Nephron (organoid): ENCODE measurements around the gene CLDN20.
"Not testable (repeated sequence)": the region's sequence is repeated elsewhere in the genome, so short reads cannot be mapped to it uniquely, and the experiment has no call there.

Experiments
- H3K27ac Mint-ChIP-seq, 3 experiments: 2 replicates each; pipeline ENCODE4 v1.8.0; 2020; ENCODE audit warnings: mixed read lengths in 3 of 3, mild to moderate bottlenecking in 2 of 3, moderate library complexity in 1 of 3
- H3K27me3 Mint-ChIP-seq: 2 replicates; pipeline ENCODE4 v1.8.0; 2021; ENCODE audit warnings: low read depth, mild to moderate bottlenecking, moderate library complexity, mixed read lengths
- H3K36me3 Mint-ChIP-seq: 2 replicates; pipeline ENCODE4 v1.8.0; 2020; ENCODE audit warnings: low read depth, mixed read lengths
- H3K4me1 Mint-ChIP-seq: 2 replicates; pipeline ENCODE4 v1.8.0; 2020; ENCODE audit warnings: mixed read lengths
- H3K4me3 Mint-ChIP-seq, 3 experiments: 2 replicates each; pipeline ENCODE4 v1.8.0; 2020; ENCODE audit warnings: mild to moderate bottlenecking in 3 of 3, mixed read lengths in 3 of 3, moderate library complexity in 2 of 3
- H3K9me3 Mint-ChIP-seq: 2 replicates; pipeline ENCODE4 v1.8.0; 2020; ENCODE audit warnings: mixed read lengths
- TF ChIP-seq, protein P1 (sequence below), 3 experiments: fragments of 200-600 bp; sonication (generic); IDR thresholded peaks; one replicate each; pipeline ENCODE4 v1.5.0; 2021; ENCODE audit warnings: antibody characterized with exemption in 3 of 3; ENCODE audit not compliant: unreplicated experiment in 3 of 3

The CLDN20 gene

DNA sequence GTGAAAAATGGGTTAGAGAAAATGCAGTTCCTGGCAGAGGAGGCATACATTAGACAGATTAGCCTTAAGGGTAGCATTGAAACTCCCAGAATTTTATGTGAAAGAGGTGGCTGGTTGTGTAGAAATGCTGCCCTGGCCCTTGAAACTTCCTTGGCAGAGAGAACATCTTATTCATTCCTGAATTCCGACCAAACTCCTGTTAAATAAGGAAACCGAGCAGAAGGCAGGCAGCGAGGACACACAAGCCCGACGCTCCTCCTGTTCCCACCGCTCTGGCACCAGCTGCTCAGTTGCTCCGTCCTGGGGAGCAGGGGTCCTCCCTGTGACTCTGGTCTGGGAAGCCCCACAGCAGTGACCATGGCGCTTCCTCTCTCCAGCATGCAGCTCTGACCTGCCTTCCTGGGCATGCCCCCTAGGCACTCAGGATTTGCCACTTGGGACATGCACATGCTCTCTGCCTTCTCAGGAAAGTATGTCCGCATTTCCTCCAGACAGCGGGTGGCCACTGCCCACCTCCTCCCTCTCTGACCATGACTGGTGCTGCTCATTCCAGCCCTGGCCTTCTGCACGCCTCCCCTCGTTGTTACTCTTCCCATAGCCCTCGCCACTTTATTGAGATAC, 35.2 kb upstream of the CLDN20 start:
- H3K36me3 Mint-ChIP-seq = peaks cover 12% of the 10 kb centered on the region
- H3K4me1 Mint-ChIP-seq = no peaks in the 10 kb centered on the region
- no peak overlapping the region for H3K27ac Mint-ChIP-seq
- H3K4me3 Mint-ChIP-seq = no peak overlapping the region
- H3K9me3 Mint-ChIP-seq = no peaks in the 10 kb centered on the region
- H3K27me3 Mint-ChIP-seq = peaks cover 7% of the 10 kb centered on the region
- TF ChIP-seq, protein P1, sequence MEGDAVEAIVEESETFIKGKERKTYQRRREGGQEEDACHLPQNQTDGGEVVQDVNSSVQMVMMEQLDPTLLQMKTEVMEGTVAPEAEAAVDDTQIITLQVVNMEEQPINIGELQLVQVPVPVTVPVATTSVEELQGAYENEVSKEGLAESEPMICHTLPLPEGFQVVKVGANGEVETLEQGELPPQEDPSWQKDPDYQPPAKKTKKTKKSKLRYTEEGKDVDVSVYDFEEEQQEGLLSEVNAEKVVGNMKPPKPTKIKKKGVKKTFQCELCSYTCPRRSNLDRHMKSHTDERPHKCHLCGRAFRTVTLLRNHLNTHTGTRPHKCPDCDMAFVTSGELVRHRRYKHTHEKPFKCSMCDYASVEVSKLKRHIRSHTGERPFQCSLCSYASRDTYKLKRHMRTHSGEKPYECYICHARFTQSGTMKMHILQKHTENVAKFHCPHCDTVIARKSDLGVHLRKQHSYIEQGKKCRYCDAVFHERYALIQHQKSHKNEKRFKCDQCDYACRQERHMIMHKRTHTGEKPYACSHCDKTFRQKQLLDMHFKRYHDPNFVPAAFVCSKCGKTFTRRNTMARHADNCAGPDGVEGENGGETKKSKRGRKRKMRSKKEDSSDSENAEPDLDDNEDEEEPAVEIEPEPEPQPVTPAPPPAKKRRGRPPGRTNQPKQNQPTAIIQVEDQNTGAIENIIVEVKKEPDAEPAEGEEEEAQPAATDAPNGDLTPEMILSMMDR (IDR thresholded peaks at IDR 0.05; ENCODE audit: unreplicated experiment in 3 of 3) = no peak

DNA sequence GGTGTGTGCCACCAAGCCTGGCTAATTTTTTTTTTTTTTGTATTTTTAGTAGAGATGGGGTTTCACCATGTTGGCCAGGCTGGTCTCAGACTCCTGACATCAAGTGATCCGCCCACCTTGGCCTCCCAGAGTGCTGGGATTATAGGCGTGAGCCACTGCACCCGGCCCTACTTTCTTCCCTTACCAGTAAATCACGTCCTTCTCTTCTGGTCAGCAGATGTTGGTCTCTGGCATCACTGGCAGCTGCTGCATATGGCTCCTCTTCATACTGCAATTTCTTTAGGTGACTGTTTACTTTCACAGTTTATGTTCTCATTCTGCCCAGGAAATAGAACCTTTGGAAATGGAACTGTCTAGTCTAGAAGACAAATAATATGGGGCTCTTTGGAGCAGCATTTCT, 32.8 kb upstream of the CLDN20 start:
- H3K36me3 Mint-ChIP-seq = peaks cover 12% of the 10 kb centered on the region
- not testable (repeated sequence) for H3K4me1 Mint-ChIP-seq, H3K9me3 Mint-ChIP-seq, H3K27me3 Mint-ChIP-seq, H3K27ac Mint-ChIP-seq, H3K4me3 Mint-ChIP-seq

DNA sequence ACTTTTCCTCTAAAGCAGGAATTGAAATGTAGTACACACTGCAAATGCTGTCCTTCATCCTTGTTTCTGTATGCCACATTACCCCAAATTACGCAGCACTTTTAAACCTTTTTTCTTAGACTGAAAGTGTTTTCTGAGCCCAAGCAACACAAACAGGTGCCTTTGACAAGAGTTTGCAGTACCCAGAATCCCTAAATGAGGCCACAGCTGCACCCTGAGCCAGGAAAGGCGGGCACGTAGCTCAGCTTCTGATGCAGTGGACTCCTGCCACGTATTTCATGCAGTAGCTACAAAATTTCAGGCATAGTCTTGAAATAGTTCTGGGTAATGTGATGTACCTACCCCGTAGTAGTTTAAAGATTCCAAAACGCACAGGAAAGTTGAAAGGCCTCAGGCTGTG, 31.0 kb upstream of the CLDN20 start:
- Mint-ChIP-seq H3K4me1 (peaks cover 6% of the 10 kb centered on the region), H3K4me3 (no peak overlapping the region), H3K27ac (no peak overlapping the region), H3K9me3 (peaks cover under 1% of the 10 kb centered on the region), H3K27me3 (peaks cover 5% of the 10 kb centered on the region), H3K36me3 (peaks cover 9% of the 10 kb centered on the region)
- TF ChIP-seq, protein P1 (IDR thresholded peaks at IDR 0.05; ENCODE audit: unreplicated experiment in 3 of 3) = no peak

DNA sequence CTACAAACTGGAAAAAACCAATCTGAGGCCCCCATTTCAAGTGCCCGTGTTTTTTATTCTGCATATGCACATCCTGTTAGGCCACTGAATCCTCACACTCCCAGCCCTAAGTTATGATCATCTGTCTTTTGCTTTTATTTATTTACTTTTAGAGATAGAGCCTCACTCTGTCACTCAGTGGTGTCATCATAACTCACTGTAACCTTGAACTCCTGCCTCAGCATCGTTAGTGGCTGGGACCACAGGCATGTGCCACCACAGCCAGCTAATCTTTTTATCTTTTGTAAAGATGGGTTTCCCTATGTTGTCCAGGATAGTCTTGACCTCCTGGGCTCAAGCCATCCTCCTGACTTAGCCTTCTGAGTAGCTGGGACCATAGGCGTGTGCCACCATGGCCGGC, 29.6 kb upstream of the CLDN20 start:
- no peak overlapping the region for H3K27ac Mint-ChIP-seq
- TF ChIP-seq, protein P1 (IDR thresholded peaks at IDR 0.05; ENCODE audit: unreplicated experiment in 3 of 3) = no peak
- H3K9me3 Mint-ChIP-seq = peaks cover 13% of the 10 kb centered on the region
- peaks cover 3% of the 10 kb centered on the region for H3K27me3 Mint-ChIP-seq
- H3K36me3 Mint-ChIP-seq = peaks cover 22% of the 10 kb centered on the region
- H3K4me3 Mint-ChIP-seq = no peak overlapping the region
- peaks cover 6% of the 10 kb centered on the region for H3K4me1 Mint-ChIP-seq

DNA sequence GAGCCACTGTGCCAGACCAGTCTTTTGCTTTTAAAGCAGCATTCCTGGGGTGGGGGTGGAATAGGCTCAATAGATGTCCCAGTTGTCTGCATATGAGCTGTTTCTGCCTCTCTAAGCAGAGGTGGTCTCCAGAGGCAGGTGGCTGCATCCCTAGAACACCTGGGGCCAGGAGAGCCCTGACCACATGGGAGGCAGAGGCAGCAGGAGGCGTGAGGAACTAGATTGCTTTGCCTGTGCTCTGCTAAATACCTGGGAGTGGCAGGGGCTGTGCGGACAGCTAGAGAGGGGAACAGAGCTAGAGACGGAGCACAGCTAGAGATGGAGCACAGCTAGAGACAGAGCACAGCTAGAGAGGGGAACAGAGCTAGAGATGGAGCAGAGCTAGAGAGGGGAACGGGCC, 29.1 kb upstream of the CLDN20 start:
- Mint-ChIP-seq H3K4me1 (peaks cover 6% of the 10 kb centered on the region), H3K27me3 (peaks cover 3% of the 10 kb centered on the region), H3K27ac (peak overlapping the region in 1 of 3 experiments; percentile 25), H3K36me3 (peaks cover 20% of the 10 kb centered on the region), H3K9me3 (peaks cover 15% of the 10 kb centered on the region), H3K4me3 (no peak overlapping the region)
- TF ChIP-seq, protein P1 (IDR thresholded peaks at IDR 0.05; ENCODE audit: unreplicated experiment in 3 of 3) = no peak

DNA sequence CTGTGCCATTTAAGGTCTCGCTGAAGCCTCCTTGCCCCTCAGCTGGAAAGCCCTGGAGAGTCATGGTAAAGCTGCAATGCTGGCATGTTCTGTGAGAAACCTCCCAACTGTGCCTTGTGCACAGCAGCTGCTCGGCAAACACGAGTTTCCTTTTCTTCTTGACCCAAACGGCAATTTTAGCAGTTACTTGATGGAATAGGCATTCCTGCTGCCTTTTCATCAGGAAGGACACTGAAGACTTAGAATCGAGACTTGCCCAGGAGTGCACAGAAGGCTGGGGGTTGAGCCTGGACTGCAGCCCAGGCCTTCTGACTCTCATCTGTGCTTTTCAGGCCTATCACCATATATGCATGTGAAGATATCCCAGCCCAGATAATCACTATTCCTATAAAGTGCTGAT, 28.7 kb upstream of the CLDN20 start:
- H3K4me3 Mint-ChIP-seq = no peak overlapping the region
- H3K27me3 Mint-ChIP-seq = peaks cover 2% of the 10 kb centered on the region
- TF ChIP-seq, protein P1 (IDR thresholded peaks at IDR 0.05; ENCODE audit: unreplicated experiment in 3 of 3) = no peak
- H3K27ac Mint-ChIP-seq = no peak overlapping the region
- peaks cover 19% of the 10 kb centered on the region for H3K9me3 Mint-ChIP-seq
- peaks cover 23% of the 10 kb centered on the region for H3K36me3 Mint-ChIP-seq
- peaks cover 6% of the 10 kb centered on the region for H3K4me1 Mint-ChIP-seq
